ENCODE results near the gene RPLP1.

Gene RPLP1

GRCh38 chr15:69407719-69408400, 44.8 kb upstream of the RPLP1 start:
- no peaks in the 10 kb centered on the region for H4K20me1 ChIP-seq (ENCODE audit: control insufficient read depth, insufficient read depth, low read depth, low read length)
- no peaks in the 10 kb centered on the region for H3K36me3 ChIP-seq (ENCODE audit: control insufficient read depth, low read length)
- H3K27me3 ChIP-seq (ENCODE audit: control insufficient read depth, low read length): peaks cover 12% of the 10 kb centered on the region
- TF ChIP-seq EZH2phosphoT487 (IDR thresholded peaks at IDR 0.05; ENCODE audit: borderline replicate concordance, low read length) (no peak), CTCF (IDR thresholded peaks at IDR 0.05; ENCODE audit: low read depth, low read length, poor library complexity, severe bottlenecking) (no peak)
- no peaks in the 10 kb centered on the region for H3K9me2 ChIP-seq (replicated peaks; ENCODE audit: control insufficient read depth, low read length)
- H3K79me2 ChIP-seq (ENCODE audit: control insufficient read depth, low read length): no peaks in the 10 kb centered on the region
- no peak overlapping the region for H3K27ac ChIP-seq (ENCODE audit: low read depth, low read length)
- H3K9me3 ChIP-seq (ENCODE audit: control insufficient read depth, insufficient read depth, low read length): no peaks in the 10 kb centered on the region
- H3K4me1 ChIP-seq (ENCODE audit: control insufficient read depth, low read length): no peaks in the 10 kb centered on the region
- H3F3A ChIP-seq (ENCODE audit: control insufficient read depth, insufficient read depth): no peaks in the 10 kb centered on the region
- H3K4me3 ChIP-seq (ENCODE audit: low read length): no peak overlapping the region
- H3K4me2 ChIP-seq (ENCODE audit: low read length): no peak overlapping the region

- TF ChIP-seq EZH2phosphoT487 (IDR thresholded peaks at IDR 0.05; ENCODE audit: borderline replicate concordance, low read length): no peak
- no peak for TF ChIP-seq CTCF (IDR thresholded peaks at IDR 0.05; ENCODE audit: low read depth, low read length, poor library complexity, severe bottlenecking)
- H3K79me2 ChIP-seq (ENCODE audit: control insufficient read depth, low read length): no peaks in the 10 kb centered on the region
- H3K36me3 ChIP-seq (ENCODE audit: control insufficient read depth, low read length): no peaks in the 10 kb centered on the region
Observed at GRCh38 chr15:69408841-69409240, 43.8 kb upstream of the RPLP1 start.

GRCh38 chr15:69410248-69410874, 42.3 kb upstream of the RPLP1 start:
- Histone ChIP-seq H3K9me3 (ENCODE audit: control insufficient read depth, insufficient read depth, low read length) (no peaks in the 10 kb centered on the region), H3K27me3 (ENCODE audit: control insufficient read depth, low read length) (no peaks in the 10 kb centered on the region; the same call in 1 of the 2 replicates), H3K36me3 (ENCODE audit: control insufficient read depth, low read length) (peaks cover 9% of the 10 kb centered on the region; the same call in 1 of the 2 replicates), H3K4me2 (ENCODE audit: low read length) (no peak overlapping the region), H3K27ac (ENCODE audit: low read depth, low read length) (no peak overlapping the region), H3K79me2 (ENCODE audit: control insufficient read depth, low read length) (peaks cover 12% of the 10 kb centered on the region), H3K4me3 (ENCODE audit: low read length) (no peak overlapping the region), H3F3A (ENCODE audit: control insufficient read depth, insufficient read depth) (no peaks in the 10 kb centered on the region), H3K9me2 (replicated peaks; ENCODE audit: control insufficient read depth, low read length) (no peaks in the 10 kb centered on the region), H4K20me1 (ENCODE audit: control insufficient read depth, insufficient read depth, low read depth, low read length) (no peaks in the 10 kb centered on the region; the same call in 1 of the 2 replicates), H3K4me1 (ENCODE audit: control insufficient read depth, low read length) (peaks cover 7% of the 10 kb centered on the region)
- no peak for TF ChIP-seq CTCF (IDR thresholded peaks at IDR 0.05; ENCODE audit: low read depth, low read length, poor library complexity, severe bottlenecking)
- TF ChIP-seq EZH2phosphoT487 (IDR thresholded peaks at IDR 0.05; ENCODE audit: borderline replicate concordance, low read length): no peak

More at GRCh38 chr15:69408841-69409240, 43.8 kb upstream of the RPLP1 start:
- H3K9me2 ChIP-seq (replicated peaks; ENCODE audit: control insufficient read depth, low read length): no peaks in the 10 kb centered on the region
- no peak overlapping the region for H3K4me3 ChIP-seq (ENCODE audit: low read length)
- H4K20me1 ChIP-seq (ENCODE audit: control insufficient read depth, insufficient read depth, low read depth, low read length): no peaks in the 10 kb centered on the region
- peaks cover 9% of the 10 kb centered on the region for H3K27me3 ChIP-seq (ENCODE audit: control insufficient read depth, low read length)
- peaks cover 4% of the 10 kb centered on the region for H3K4me1 ChIP-seq (ENCODE audit: control insufficient read depth, low read length)
- H3K4me2 ChIP-seq (ENCODE audit: low read length): no peak overlapping the region
- no peaks in the 10 kb centered on the region for H3K9me3 ChIP-seq (ENCODE audit: control insufficient read depth, insufficient read depth, low read length)
- no peak overlapping the region for H3K27ac ChIP-seq (ENCODE audit: low read depth, low read length)
- no peaks in the 10 kb centered on the region for H3F3A ChIP-seq (ENCODE audit: control insufficient read depth, insufficient read depth)

Measured in DOHH2 (cell line).